ENCODE measurements around the gene WWOX. TPM values are rescaled to one million over a fixed set of nuclear protein-coding genes. Genes with fewer than 3 reads are reported as not detected.

WWOX gene
- total RNA-seq, 1 experiment from 2014 or later, result 28.3 TPM

DNA sequence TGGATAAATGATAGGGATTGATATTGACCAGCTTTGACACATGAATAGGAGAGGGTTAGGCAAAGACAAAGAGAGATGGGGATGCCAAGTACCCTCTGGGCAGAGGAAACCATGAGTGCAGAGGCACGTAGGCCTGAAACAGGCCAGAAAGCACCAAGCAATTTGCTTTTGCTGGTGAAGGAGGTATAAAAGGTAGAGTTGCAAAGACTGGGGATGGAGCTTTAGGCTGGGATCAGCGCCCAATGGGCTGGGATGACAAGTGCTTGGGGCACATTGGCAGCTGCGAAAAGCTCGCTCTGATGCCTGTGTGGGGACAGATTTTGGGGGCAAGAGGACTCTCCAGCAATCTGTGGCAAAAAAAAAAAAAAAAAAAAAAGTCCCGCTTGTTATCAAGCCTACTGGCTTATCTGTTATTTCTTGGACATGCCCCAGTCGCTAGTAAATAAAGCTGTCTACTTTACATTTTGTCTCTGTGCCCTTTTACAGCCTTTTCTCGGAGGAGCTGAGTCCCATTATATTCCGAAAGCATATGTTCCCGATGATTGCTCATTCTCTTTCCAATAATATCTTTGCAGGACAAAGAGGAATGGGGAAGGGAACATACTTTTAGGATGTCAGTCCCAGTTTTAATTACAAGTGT, 922.7 kb downstream of the WWOX start:
- Histone ChIP-seq H3K4me3 (ENCODE audit: low read length) (no peak overlapping the region), H3K36me3 (ENCODE audit: low read depth, low read length) (no peaks in the 10 kb centered on the region), H3K9me2 (replicated peaks; ENCODE audit: low read length) (no peaks in the 10 kb centered on the region), H2AFZ (ENCODE audit: low read length) (no peak overlapping the region), H3K4me1 (ENCODE audit: insufficient read depth, low read length) (no peaks in the 10 kb centered on the region), H3F3A (ENCODE audit: low read length, unreplicated experiment) (no peaks in the 10 kb centered on the region), H3K9me3 (ENCODE audit: low read length) (no peaks in the 10 kb centered on the region), H4K20me1 (ENCODE audit: low read length) (no peaks in the 10 kb centered on the region), H3K27me3 (ENCODE audit: low read length) (no peaks in the 10 kb centered on the region), H3K4me2 (ENCODE audit: low read length) (no peak overlapping the region), H3K9ac (ENCODE audit: low read length) (no peak overlapping the region), H3K27ac (ENCODE audit: low read length) (no peak overlapping the region), H3K79me2 (ENCODE audit: low read length) (no peaks in the 10 kb centered on the region)
- ATAC-seq (no peak), DNase-seq (no peak)
- ChIA-PET CTCF (no interaction called here), POLR2A (ENCODE audit: unreplicated experiment) (no interaction called here)
- no peak for TF ChIP-seq EZH2 (IDR thresholded peaks at IDR 0.05; ENCODE audit: low read length, unreplicated experiment)
- intact Hi-C loops (cut with micrococcal nuclease), result no loop called here
- no TSS peak for BruUV-seq (replicated peaks)

DNA sequence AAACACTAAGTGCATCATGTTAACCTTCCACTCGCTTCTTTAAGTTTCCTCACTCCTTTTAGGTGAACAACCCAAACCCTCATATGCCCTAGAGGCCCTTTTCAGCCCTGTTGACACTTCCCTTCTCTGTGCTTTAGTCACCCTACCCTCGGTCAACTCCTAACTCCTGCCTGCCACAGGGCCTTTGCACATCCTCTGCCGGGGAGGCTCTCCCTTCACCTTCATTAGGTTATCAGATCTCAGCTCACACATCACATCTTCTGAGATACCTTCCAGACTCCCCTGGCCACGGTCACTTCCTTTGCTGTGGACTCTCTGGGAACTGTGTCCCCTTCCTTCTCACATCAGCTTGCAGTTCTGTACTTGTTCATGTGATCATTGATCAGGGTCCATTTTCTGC, 926.7 kb downstream of the WWOX start:
- Histone ChIP-seq H3K27me3 (ENCODE audit: low read length) (no peaks in the 10 kb centered on the region), H2AFZ (ENCODE audit: low read length) (no peak overlapping the region), H3K9ac (ENCODE audit: low read length) (no peak overlapping the region), H3K4me1 (ENCODE audit: insufficient read depth, low read length) (no peaks in the 10 kb centered on the region), H3K79me2 (ENCODE audit: low read length) (no peaks in the 10 kb centered on the region), H3K9me3 (ENCODE audit: low read length) (no peaks in the 10 kb centered on the region), H3F3A (ENCODE audit: low read length, unreplicated experiment) (no peaks in the 10 kb centered on the region), H3K4me2 (ENCODE audit: low read length) (no peak overlapping the region), H3K36me3 (ENCODE audit: low read depth, low read length) (no peaks in the 10 kb centered on the region), H4K20me1 (ENCODE audit: low read length) (no peaks in the 10 kb centered on the region), H3K9me2 (replicated peaks; ENCODE audit: low read length) (no peaks in the 10 kb centered on the region), H3K27ac (ENCODE audit: low read length) (no peak overlapping the region), H3K4me3 (ENCODE audit: low read length) (no peak overlapping the region)
- POLR2A ChIA-PET (ENCODE audit: unreplicated experiment), result no interaction called here
- DNase-seq (no peak), ATAC-seq (no peak)
- intact Hi-C loops (cut with micrococcal nuclease), result no loop called here
- no TSS peak for BruUV-seq (replicated peaks)
- CTCF ChIA-PET, result no interaction called here
- TF ChIP-seq, protein P1, sequence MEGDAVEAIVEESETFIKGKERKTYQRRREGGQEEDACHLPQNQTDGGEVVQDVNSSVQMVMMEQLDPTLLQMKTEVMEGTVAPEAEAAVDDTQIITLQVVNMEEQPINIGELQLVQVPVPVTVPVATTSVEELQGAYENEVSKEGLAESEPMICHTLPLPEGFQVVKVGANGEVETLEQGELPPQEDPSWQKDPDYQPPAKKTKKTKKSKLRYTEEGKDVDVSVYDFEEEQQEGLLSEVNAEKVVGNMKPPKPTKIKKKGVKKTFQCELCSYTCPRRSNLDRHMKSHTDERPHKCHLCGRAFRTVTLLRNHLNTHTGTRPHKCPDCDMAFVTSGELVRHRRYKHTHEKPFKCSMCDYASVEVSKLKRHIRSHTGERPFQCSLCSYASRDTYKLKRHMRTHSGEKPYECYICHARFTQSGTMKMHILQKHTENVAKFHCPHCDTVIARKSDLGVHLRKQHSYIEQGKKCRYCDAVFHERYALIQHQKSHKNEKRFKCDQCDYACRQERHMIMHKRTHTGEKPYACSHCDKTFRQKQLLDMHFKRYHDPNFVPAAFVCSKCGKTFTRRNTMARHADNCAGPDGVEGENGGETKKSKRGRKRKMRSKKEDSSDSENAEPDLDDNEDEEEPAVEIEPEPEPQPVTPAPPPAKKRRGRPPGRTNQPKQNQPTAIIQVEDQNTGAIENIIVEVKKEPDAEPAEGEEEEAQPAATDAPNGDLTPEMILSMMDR (conservative IDR thresholded peaks at IDR 0.05; ENCODE audit: low read depth, low read length), result no peak
- TF ChIP-seq EZH2 (IDR thresholded peaks at IDR 0.05; ENCODE audit: low read length, unreplicated experiment) (no peak), EZH2phosphoT487 (IDR thresholded peaks at IDR 0.05; ENCODE audit: borderline replicate concordance, low read length) (no peak)

- no peak overlapping the region for H3K4me3 ChIP-seq (ENCODE audit: low read length)
- DNase-seq, result no peak
- H3K4me2 ChIP-seq (ENCODE audit: low read length), result no peak overlapping the region
- POLR2A ChIA-PET (ENCODE audit: unreplicated experiment), result no interaction called here
- no peak overlapping the region for H3K9ac ChIP-seq (ENCODE audit: low read length)
- intact Hi-C loops (cut with micrococcal nuclease), result no loop called here
- H3K36me3 ChIP-seq (ENCODE audit: low read depth, low read length), result no peaks in the 10 kb centered on the region
- BruUV-seq (replicated peaks), result no TSS peak
- H2AFZ ChIP-seq (ENCODE audit: low read length), result no peak overlapping the region
- H3K27ac ChIP-seq (ENCODE audit: low read length), result no peak overlapping the region
- H3K27me3 ChIP-seq (ENCODE audit: low read length), result no peaks in the 10 kb centered on the region
- ATAC-seq, result no peak
- H3K79me2 ChIP-seq (ENCODE audit: low read length), result no peaks in the 10 kb centered on the region
- no peaks in the 10 kb centered on the region for H3F3A ChIP-seq (ENCODE audit: low read length, unreplicated experiment)
- CTCF ChIA-PET, result no interaction called here
- no peaks in the 10 kb centered on the region for H3K4me1 ChIP-seq (ENCODE audit: insufficient read depth, low read length)
- H3K9me2 ChIP-seq (replicated peaks; ENCODE audit: low read length), result no peaks in the 10 kb centered on the region
- no peaks in the 10 kb centered on the region for H4K20me1 ChIP-seq (ENCODE audit: low read length)
- TF ChIP-seq EZH2phosphoT487 (IDR thresholded peaks at IDR 0.05; ENCODE audit: borderline replicate concordance, low read length) (no peak), EZH2 (IDR thresholded peaks at IDR 0.05; ENCODE audit: low read length, unreplicated experiment) (no peak)
- TF ChIP-seq, protein P1 (conservative IDR thresholded peaks at IDR 0.05; ENCODE audit: low read depth, low read length), result no peak
- H3K9me3 ChIP-seq (ENCODE audit: low read length), result no peaks in the 10 kb centered on the region
These were observed 937.1 kb downstream of the WWOX start for GRCh38 chr16:79036541-79036940.
